DMS114 treated with DMSO at 0.1 percent for 48 hours (cell line): ENCODE measurements around the gene ARHGAP29.

ENCODE experiments used
- DNase-seq: peaks from one replicate; lab custom pipeline; 2025; ENCODE audit not compliant: unreplicated experiment; lab: John Stamatoyannopoulos, UW

ARHGAP29 gene

GRCh38 chr1:94236630-94237290 is 624 bp downstream of the ARHGAP29 start:
- peak; percentile 24 for DNase-seq

GRCh38 chr1:94236013-94236491 is 1.3 kb downstream of the ARHGAP29 start:
- peak; percentile 14 for DNase-seq

GRCh38 chr1:94235189-94236012 is 2.0 kb downstream of the ARHGAP29 start:
- no peak for DNase-seq

- no peak for DNase-seq
These were observed 2.8 kb downstream of the ARHGAP29 start for GRCh38 chr1:94234615-94235014.

GRCh38 chr1:94231746-94232145 is 5.6 kb downstream of the ARHGAP29 start:
- no peak for DNase-seq

- no peak for DNase-seq
These were observed 6.5 kb downstream of the ARHGAP29 start for GRCh38 chr1:94230920-94231319.

GRCh38 chr1:94228640-94229375 is 8.6 kb downstream of the ARHGAP29 start:
- no peak for DNase-seq

- DNase-seq: no peak
These were observed 9.8 kb downstream of the ARHGAP29 start for GRCh38 chr1:94227624-94228023.

- DNase-seq: no peak
These were observed 11.5 kb downstream of the ARHGAP29 start for GRCh38 chr1:94225845-94226244.

GRCh38 chr1:94218332-94218731 is 19.1 kb downstream of the ARHGAP29 start:
- no peak for DNase-seq

GRCh38 chr1:94215955-94216354 is 21.4 kb downstream of the ARHGAP29 start:
- no peak for DNase-seq

GRCh38 chr1:94209982-94210381 is 27.4 kb downstream of the ARHGAP29 start:
- no peak for DNase-seq

- no peak for DNase-seq
These were observed 28.0 kb downstream of the ARHGAP29 start for GRCh38 chr1:94209425-94209824.

GRCh38 chr1:94207695-94208094 is 29.7 kb downstream of the ARHGAP29 start:
- DNase-seq: no peak

- no peak for DNase-seq
These were observed 31.7 kb downstream of the ARHGAP29 start for GRCh38 chr1:94205639-94206038.

- no peak for DNase-seq
These were observed 35.1 kb downstream of the ARHGAP29 start for GRCh38 chr1:94202241-94202640.

- DNase-seq: no peak
These were observed 38.0 kb downstream of the ARHGAP29 start for GRCh38 chr1:94199398-94199797.

GRCh38 chr1:94194079-94194865 is 43.1 kb downstream of the ARHGAP29 start:
- DNase-seq: no peak

GRCh38 chr1:94193128-94193527 is 44.3 kb downstream of the ARHGAP29 start:
- DNase-seq: no peak

GRCh38 chr1:94191216-94191615 is 46.2 kb downstream of the ARHGAP29 start:
- no peak for DNase-seq

- DNase-seq: no peak
These were observed 50.4 kb downstream of the ARHGAP29 start for GRCh38 chr1:94186946-94187345.
